Measurements from ENCODE around the gene KAT2A.

KAT2A gene

DNA sequence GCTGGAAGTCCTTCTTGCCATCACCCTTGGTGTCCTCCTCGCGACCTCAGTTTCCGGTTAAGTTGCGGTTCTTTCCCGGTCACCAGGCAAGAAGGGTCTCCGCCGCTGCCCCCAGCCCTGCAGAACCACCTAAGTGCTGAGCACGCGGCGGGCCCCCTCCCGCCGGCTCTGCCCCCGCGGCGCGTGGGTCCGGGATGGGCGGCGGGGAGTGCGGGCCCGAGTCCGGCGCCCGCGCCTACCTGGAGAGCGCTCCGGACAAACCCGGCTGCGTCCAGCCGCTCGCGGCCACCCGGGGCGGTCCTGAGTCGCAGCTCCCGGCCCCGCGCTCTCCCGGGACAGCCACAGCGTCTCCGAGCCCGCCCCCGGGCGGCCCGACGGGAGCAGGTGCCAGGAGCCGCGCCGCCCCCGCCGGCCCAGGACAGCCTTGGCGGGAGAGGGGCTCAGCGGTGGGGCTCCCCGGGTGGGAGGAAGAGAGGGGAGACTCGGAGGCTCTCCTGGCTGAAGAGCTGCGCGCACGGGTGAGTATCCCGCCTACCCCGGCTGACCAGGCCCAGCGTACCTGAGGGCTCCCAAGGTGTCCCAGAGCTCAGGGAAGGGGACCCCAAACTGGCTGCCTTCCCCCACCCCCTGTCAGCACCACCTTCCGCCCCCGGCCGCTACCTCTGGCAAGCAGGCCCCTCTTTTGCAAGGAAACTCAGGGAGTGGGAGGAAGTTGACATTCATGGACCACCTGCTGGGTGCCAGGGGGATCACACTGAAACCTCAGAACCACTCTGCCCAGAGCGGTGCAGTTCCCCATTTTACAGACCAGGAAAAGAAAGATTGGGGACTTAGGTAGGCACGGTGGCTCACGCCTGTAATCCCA is 48.6 kb downstream of the KAT2A start:
- CTCF ChIA-PET = interaction anchor here (0.5 to 1.7 kb wide), 8 partner anchors 10 to 365 kb away, joined by 3 to 8 read pairs (median 3); no protein-coding TSS in a partner anchor
- H3K9me3 ChIP-seq (ENCODE audit: control insufficient read depth, insufficient read depth, low read depth, low read length) = no peaks in the 10 kb centered on the region
- H3K4me1 ChIP-seq (ENCODE audit: control insufficient read depth, insufficient read depth, low read length) = no peaks in the 10 kb centered on the region
- POLR2A ChIA-PET = interaction anchor here (0.6 kb wide), 1 partner anchor 353 kb away, joined by 3 read pairs; no protein-coding TSS in a partner anchor
- H3K36me3 ChIP-seq (ENCODE audit: control insufficient read depth in 2 of 2, insufficient read depth in 1 of 2, low read length in 2 of 2) = no peaks in the 10 kb centered on the region
- 0 out of 2 replicates have a peak overlapping the region, but pooled peaks have one; percentile 6 for H3K4me3 ChIP-seq (ENCODE audit: low read depth, low read length)
- TF ChIP-seq MYNN (tag by site-specific recombination; IDR thresholded peaks at IDR 0.05; ENCODE audit: borderline replicate concordance) = no peak
- no peak for TF ChIP-seq ZNF707 (tag by site-specific recombination; IDR thresholded peaks at IDR 0.05)
- TF ChIP-seq EGR2 (tag by site-specific recombination; IDR thresholded peaks at IDR 0.05; ENCODE audit: low read depth) = peak; percentile 43; the same call in 1 of the 2 replicates
- peak; percentile 72 for TF ChIP-seq GLIS1 (tag by site-specific recombination; IDR thresholded peaks at IDR 0.05)
- no peak for TF ChIP-seq ZSCAN16 (tag by site-specific recombination; IDR thresholded peaks at IDR 0.05)
- TF ChIP-seq ZBTB21 (tag by site-specific recombination; IDR thresholded peaks at IDR 0.05) = no peak
- TF ChIP-seq ZNF645 (tag by site-specific recombination; IDR thresholded peaks at IDR 0.05) = no peak
- TF ChIP-seq ZNF558 (tag by site-specific recombination; IDR thresholded peaks at IDR 0.05) = no peak
- TF ChIP-seq ZNF596 (tag by site-specific recombination; IDR thresholded peaks at IDR 0.05) = no peak
- no peak for TF ChIP-seq ZNF548 (tag by site-specific recombination; IDR thresholded peaks at IDR 0.05)
- TF ChIP-seq HOXC10 (CRISPR knock-in tag; IDR thresholded peaks at IDR 0.05) = no peak
- no peak for TF ChIP-seq ZNF423 (tag by site-specific recombination; IDR thresholded peaks at IDR 0.05)
- no peak for TF ChIP-seq PRDM2 (tag by site-specific recombination; IDR thresholded peaks at IDR 0.05; ENCODE audit: borderline replicate concordance)
- TF ChIP-seq, protein P1, sequence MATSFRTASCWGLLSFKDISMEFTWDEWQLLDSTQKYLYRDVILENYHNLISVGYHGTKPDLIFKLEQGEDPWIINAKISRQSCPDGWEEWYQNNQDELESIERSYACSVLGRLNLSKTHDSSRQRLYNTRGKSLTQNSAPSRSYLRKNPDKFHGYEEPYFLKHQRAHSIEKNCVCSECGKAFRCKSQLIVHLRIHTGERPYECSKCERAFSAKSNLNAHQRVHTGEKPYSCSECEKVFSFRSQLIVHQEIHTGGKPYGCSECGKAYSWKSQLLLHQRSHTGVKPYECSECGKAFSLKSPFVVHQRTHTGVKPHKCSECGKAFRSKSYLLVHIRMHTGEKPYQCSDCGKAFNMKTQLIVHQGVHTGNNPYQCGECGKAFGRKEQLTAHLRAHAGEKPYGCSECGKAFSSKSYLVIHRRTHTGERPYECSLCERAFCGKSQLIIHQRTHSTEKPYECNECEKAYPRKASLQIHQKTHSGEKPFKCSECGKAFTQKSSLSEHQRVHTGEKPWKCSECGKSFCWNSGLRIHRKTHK (tag by site-specific recombination; IDR thresholded peaks at IDR 0.05) = no peak
- TF ChIP-seq ZFHX2 (tag by site-specific recombination; conservative IDR thresholded peaks at IDR 0.05) = peak; percentile 82
- TF ChIP-seq ZNF184 (tag by site-specific recombination; IDR thresholded peaks at IDR 0.05) = no peak
- peak; percentile 52 for TF ChIP-seq GLIS2 (tag by site-specific recombination; IDR thresholded peaks at IDR 0.05)
- no peak for TF ChIP-seq ZNF114 (tag by site-specific recombination; IDR thresholded peaks at IDR 0.05)
- no peak overlapping the region; the same call in 1 of the 2 replicates for H3K27ac ChIP-seq (ENCODE audit: extremely low read depth, low read depth, low read length)
